Brain microvascular endothelial cell (primary cell): Measurements from ENCODE around the gene PLOD2.

Experiments
- DNase-seq: peaks from one replicate; pipeline ENCODE4 v3.0.0-alpha.2; 2020
- H3K27ac ChIP-seq: fragments of 250-450 bp; sonication (Bioruptor Pico); 2 replicates; pipeline ENCODE4 v1.5.1; 2020; ENCODE audit warnings: mild to moderate bottlenecking, moderate library complexity
- H3K27me3 ChIP-seq: fragments of 250-450 bp; sonication (Bioruptor Pico); replicated peaks from 2 replicates; pipeline ENCODE4 v1.5.1; 2020; ENCODE audit warnings: mild to moderate bottlenecking
- H3K36me3 ChIP-seq: fragments of 250-450 bp; sonication (Bioruptor Pico); replicated peaks from 2 replicates; pipeline ENCODE4 v1.5.1; 2020; ENCODE audit warnings: mild to moderate bottlenecking
- H3K4me3 ChIP-seq: 2 replicates; pipeline ENCODE4 v1.5.1; 2011; ENCODE audit warnings: low read depth, mild to moderate bottlenecking, control low read depth, low read length, moderate library complexity
- in situ Hi-C: cut with HindIII; loops from 2 replicates; pipeline ENCODE4 v1.10.0; 2017; ENCODE audit warnings: low sequenced_read_pairs, low pct_ligation_motif_present
- TF ChIP-seq, protein P1 (sequence below): IDR thresholded peaks from 2 replicates; pipeline ENCODE4 v1.5.1; 2011; ENCODE audit warnings: low read depth, mild to moderate bottlenecking, moderate library complexity, low read length, control low read depth, inconsistent platforms; ENCODE audit errors: missing control alignments

PLOD2 gene

DNA sequence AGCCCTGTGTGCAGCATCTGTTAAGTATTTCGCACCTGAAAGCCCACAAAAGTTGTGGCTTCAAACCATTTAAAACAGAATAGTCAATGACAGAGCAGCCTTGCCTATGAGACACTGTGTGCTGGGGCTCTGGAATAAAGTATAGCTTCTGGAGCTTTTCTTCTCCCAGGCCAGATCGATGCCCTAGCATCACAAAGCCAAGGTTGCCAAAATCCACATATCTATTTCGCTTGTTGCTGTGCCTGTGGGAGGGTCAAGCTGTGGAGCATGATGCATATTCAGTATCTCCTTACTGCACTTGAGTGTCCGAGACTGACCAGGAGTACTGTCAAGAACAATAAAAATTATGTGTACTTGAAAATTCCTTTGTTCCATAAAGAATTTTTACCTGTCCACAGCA is 7.6 kb downstream of the PLOD2 start:
- Histone ChIP-seq H3K36me3 (peaks cover 12% of the 10 kb centered on the region), H3K27ac (no peak overlapping the region), H3K27me3 (no peaks in the 10 kb centered on the region), H3K4me3 (no peak overlapping the region)
- TF ChIP-seq, protein P1, sequence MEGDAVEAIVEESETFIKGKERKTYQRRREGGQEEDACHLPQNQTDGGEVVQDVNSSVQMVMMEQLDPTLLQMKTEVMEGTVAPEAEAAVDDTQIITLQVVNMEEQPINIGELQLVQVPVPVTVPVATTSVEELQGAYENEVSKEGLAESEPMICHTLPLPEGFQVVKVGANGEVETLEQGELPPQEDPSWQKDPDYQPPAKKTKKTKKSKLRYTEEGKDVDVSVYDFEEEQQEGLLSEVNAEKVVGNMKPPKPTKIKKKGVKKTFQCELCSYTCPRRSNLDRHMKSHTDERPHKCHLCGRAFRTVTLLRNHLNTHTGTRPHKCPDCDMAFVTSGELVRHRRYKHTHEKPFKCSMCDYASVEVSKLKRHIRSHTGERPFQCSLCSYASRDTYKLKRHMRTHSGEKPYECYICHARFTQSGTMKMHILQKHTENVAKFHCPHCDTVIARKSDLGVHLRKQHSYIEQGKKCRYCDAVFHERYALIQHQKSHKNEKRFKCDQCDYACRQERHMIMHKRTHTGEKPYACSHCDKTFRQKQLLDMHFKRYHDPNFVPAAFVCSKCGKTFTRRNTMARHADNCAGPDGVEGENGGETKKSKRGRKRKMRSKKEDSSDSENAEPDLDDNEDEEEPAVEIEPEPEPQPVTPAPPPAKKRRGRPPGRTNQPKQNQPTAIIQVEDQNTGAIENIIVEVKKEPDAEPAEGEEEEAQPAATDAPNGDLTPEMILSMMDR = no peak
- DNase-seq = no peak
- in situ Hi-C loops = no loop called here

DNA sequence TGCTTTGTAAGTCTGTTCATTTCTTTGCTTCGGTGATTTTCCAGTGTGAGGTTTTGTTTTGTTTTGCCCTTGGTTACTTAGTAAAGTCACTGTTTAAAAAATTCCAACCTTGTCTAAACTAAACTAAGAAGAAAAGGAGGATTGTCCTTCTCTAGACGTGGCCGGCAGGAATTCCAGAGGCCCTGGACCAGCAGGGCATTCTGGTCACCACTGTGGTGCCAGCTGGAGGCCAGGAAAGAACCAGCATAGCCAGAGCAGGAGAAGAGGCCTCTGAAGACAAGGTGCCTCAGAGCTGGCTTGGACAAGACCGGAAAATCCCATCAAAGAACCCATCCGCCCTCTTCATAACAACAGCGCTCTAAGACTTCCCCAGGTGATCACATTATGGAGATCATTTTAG is 8.2 kb downstream of the PLOD2 start:
- Histone ChIP-seq H3K4me3 (no peak overlapping the region), H3K27ac (no peak overlapping the region), H3K36me3 (peaks cover 12% of the 10 kb centered on the region), H3K27me3 (no peaks in the 10 kb centered on the region)
- DNase-seq = no peak
- TF ChIP-seq, protein P1 = no peak
- in situ Hi-C loops = no loop called here

DNA sequence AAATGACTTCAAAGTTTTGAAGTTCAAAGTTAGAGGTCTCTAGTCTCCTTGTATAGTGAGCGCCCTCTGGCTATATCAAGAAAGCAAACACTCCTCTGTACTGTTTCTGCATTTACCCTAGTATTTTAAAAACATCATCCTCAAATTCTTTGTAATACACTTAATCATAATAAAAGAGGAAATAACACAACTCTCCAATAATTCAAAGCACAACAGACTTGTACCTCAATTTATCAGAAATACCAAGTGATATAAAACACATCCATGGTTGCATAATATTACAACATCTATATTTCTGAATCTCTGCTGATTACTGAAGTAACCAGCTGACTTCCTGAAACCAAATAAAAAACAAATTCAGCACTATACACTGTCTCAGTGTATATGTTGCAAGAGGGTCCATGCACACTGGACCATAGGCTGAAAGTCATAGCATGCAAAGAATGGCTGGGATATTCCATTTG is 12.5 kb downstream of the PLOD2 start:
- TF ChIP-seq, protein P1 = peak; percentile 45
- peaks cover 17% of the 10 kb centered on the region for H3K36me3 ChIP-seq
- H3K27ac ChIP-seq = no peak overlapping the region
- in situ Hi-C loops = no loop called here
- no peaks in the 10 kb centered on the region for H3K27me3 ChIP-seq
- DNase-seq = no peak
- H3K4me3 ChIP-seq = no peak overlapping the region

DNA sequence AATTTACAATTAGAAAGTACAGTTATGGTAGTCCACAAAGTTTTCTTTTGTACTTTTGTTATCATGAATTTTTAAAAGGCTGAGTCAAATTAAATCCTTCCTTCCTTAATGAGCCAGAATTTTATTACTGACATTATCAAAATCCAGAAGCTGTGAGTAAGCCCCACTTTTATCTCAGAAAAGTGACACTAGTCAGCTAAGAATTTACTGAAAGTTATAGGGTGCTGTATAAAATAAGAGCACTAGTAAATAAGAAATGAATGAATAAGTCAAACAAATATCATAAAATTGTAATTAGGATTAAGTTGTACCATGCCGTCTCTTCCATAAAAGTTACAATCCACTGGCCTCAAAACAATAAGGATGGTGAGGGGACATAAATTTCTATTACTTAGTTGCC is 15.3 kb downstream of the PLOD2 start:
- H3K4me3 ChIP-seq = no peak overlapping the region
- in situ Hi-C loops = no loop called here
- DNase-seq = no peak
- no peak overlapping the region for H3K27ac ChIP-seq
- TF ChIP-seq, protein P1 = no peak
- no peaks in the 10 kb centered on the region for H3K27me3 ChIP-seq
- peaks cover 9% of the 10 kb centered on the region for H3K36me3 ChIP-seq

DNA sequence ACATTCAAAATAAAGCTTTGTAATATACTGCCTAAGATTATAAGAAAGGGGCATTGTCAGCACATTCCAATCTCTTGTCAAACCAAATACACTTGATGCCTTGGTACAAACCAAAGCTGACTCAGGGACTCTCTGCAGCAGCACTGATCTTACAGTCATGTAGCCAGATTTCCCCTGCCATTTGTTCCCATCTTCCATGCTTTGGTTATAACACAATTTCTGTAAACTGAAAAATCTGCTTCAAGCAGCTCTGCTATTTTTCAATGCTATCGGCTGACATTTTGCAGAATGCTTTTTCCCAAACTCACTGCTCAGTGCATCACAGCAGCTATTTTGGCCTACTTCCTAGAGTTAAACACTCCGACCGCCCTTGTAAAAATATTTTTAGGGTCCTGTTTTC is 18.2 kb downstream of the PLOD2 start:
- Histone ChIP-seq H3K27me3 (no peaks in the 10 kb centered on the region), H3K36me3 (peaks cover 5% of the 10 kb centered on the region), H3K4me3 (no peak overlapping the region), H3K27ac (no peak overlapping the region)
- DNase-seq = peak; percentile 64
- in situ Hi-C loops = no loop called here
- TF ChIP-seq, protein P1 = no peak

DNA sequence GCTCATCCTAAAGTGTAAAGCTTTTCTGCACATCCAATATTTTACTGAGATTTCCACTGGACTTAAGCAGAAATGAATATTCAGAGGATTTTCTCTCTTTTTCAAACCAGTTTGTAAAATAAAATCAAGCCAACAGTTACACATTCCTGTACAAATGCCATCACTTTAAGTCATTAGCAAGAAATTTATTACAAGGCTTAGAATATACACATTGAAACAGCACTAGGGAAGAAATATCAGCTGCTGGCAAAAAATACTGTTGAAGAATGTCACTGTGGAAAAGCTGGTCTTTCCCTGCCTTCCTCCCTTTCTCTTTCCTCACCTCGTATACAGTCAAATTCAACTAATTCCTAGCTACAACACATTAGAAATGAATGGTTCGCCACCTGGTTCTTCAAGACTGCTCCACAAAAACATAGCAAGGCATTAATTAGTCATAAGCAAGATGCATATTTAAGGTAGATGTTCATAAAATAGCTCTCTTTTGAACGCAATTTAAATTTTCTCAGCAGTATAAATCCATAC is 21.3 kb downstream of the PLOD2 start:
- TF ChIP-seq, protein P1 = no peak
- Histone ChIP-seq H3K27me3 (no peaks in the 10 kb centered on the region), H3K27ac (no peak overlapping the region), H3K36me3 (no peaks in the 10 kb centered on the region), H3K4me3 (no peak overlapping the region)
- no peak for DNase-seq
- in situ Hi-C loops = no loop called here
